H9 (cell line): ENCODE measurements around the gene BIVM. TPM values are rescaled to one million over a fixed set of nuclear protein-coding genes. Genes with fewer than 3 reads are reported as not detected.

Experiments
- DNase-seq: peaks from one replicate; pipeline ENCODE4 v3.0.0-alpha.2; 2017
- H2AFZ ChIP-seq: one replicate; pipeline ENCODE4 v1.6.1; 2013; ENCODE audit warnings: mild to moderate bottlenecking, low read length, control low read depth, moderate library complexity
- H2AK5ac ChIP-seq: 2 replicates; pipeline ENCODE4 v1.6.1; 2013; ENCODE audit warnings: low read length, control low read depth, mixed read lengths; ENCODE audit not compliant: insufficient read length
- H2BK120ac ChIP-seq: one replicate; pipeline ENCODE4 v1.6.1; 2013; ENCODE audit warnings: low read depth, mild to moderate bottlenecking, low read length, control low read depth, inconsistent platforms; ENCODE audit not compliant: poor library complexity, severe bottlenecking
- H2BK12ac ChIP-seq: 2 replicates; pipeline ENCODE4 v1.6.1; 2013; ENCODE audit warnings: low read length, control low read depth, mixed read lengths, low read depth; ENCODE audit not compliant: insufficient read length
- H2BK15ac ChIP-seq: 2 replicates; pipeline ENCODE4 v1.6.1; 2013; ENCODE audit warnings: low read depth, low read length, control low read depth
- H2BK20ac ChIP-seq: one replicate; pipeline ENCODE4 v1.6.1; 2013; ENCODE audit warnings: low read depth, mild to moderate bottlenecking, low read length, control low read depth, inconsistent platforms; ENCODE audit not compliant: poor library complexity, severe bottlenecking
- H2BK5ac ChIP-seq: 2 replicates; pipeline ENCODE4 v1.6.1; 2013; ENCODE audit warnings: low read length, control low read depth, mixed read lengths; ENCODE audit not compliant: insufficient read length
- H3K14ac ChIP-seq: 2 replicates; pipeline ENCODE4 v1.6.1; 2013; ENCODE audit warnings: low read length, control low read depth; ENCODE audit not compliant: insufficient read depth
- H3K18ac ChIP-seq: 2 replicates; pipeline ENCODE4 v1.6.1; 2013; ENCODE audit warnings: low read depth, mild to moderate bottlenecking, mixed read lengths, low read length, control low read depth; ENCODE audit not compliant: insufficient read length
- H3K23ac ChIP-seq: 2 replicates; pipeline ENCODE4 v1.6.1; 2013; ENCODE audit warnings: low read length, control low read depth, mixed read lengths, low read depth; ENCODE audit not compliant: insufficient read length
- H3K23me2 ChIP-seq: 2 replicates; pipeline ENCODE4 v1.6.1; 2013; ENCODE audit warnings: low read depth, mild to moderate bottlenecking, mixed read lengths, low read length, control low read depth; ENCODE audit not compliant: insufficient read length, poor library complexity, severe bottlenecking
- H3K27ac ChIP-seq: 2 replicates; pipeline ENCODE4 v1.5.1; 2013; ENCODE audit warnings: low read length, control low read depth, mixed read lengths, low read depth; ENCODE audit not compliant: insufficient read length
- H3K27me3 ChIP-seq: 2 replicates; pipeline ENCODE4 v1.6.1; 2013; ENCODE audit warnings: low read length, control low read depth, inconsistent platforms; ENCODE audit not compliant: insufficient read depth
- H3K4ac ChIP-seq: 2 replicates; pipeline ENCODE4 v1.6.1; 2013; ENCODE audit warnings: low read depth, mild to moderate bottlenecking, control low read depth, inconsistent platforms, low read length, moderate library complexity
- H3K4me1 ChIP-seq: 2 replicates; pipeline ENCODE4 v1.6.1; 2013; ENCODE audit warnings: low read length, control low read depth, inconsistent platforms; ENCODE audit not compliant: insufficient read depth
- H3K4me2 ChIP-seq: 2 replicates; pipeline ENCODE4 v1.6.1; 2013; ENCODE audit warnings: low read length, control low read depth, mixed read lengths; ENCODE audit not compliant: insufficient read length, insufficient read depth
- H3K56ac ChIP-seq: 2 replicates; pipeline ENCODE4 v1.6.1; 2013; ENCODE audit warnings: low read depth, mild to moderate bottlenecking, mixed read lengths, low read length, control low read depth; ENCODE audit not compliant: insufficient read length
- H3K79me1 ChIP-seq: 2 replicates; pipeline ENCODE4 v1.6.1; 2013; ENCODE audit warnings: low read depth, mild to moderate bottlenecking, moderate library complexity, low read length, control low read depth, inconsistent platforms; ENCODE audit not compliant: insufficient read depth, poor library complexity, severe bottlenecking
- H3K79me2 ChIP-seq: 2 replicates; pipeline ENCODE4 v1.6.1; 2013; ENCODE audit warnings: low read length, control low read depth, inconsistent platforms; ENCODE audit not compliant: insufficient read depth
- H3K9ac ChIP-seq: 2 replicates; pipeline ENCODE4 v1.6.1; 2013; ENCODE audit warnings: low read length, control low read depth, mixed read lengths; ENCODE audit not compliant: insufficient read length; ENCODE audit errors: extremely low read depth
- H3K9me3 ChIP-seq: one replicate; pipeline ENCODE4 v1.6.1; 2013; ENCODE audit warnings: low read depth, low read length, inconsistent platforms; ENCODE audit not compliant: control insufficient read depth
- H3T11ph ChIP-seq: one replicate; pipeline ENCODE4 v1.6.1; 2013; ENCODE audit warnings: mild to moderate bottlenecking, low read length, control low read depth, inconsistent platforms
- H4K20me1 ChIP-seq: one replicate; pipeline ENCODE4 v1.6.1; 2013; ENCODE audit not compliant: control insufficient read depth, insufficient read length, insufficient read depth
- H4K5ac ChIP-seq: 2 replicates; pipeline ENCODE4 v1.6.1; 2013; ENCODE audit warnings: low read depth, mild to moderate bottlenecking, mixed read lengths, low read length, control low read depth; ENCODE audit not compliant: insufficient read length
- H4K8ac ChIP-seq: replicated peaks from 2 replicates; pipeline ENCODE4 v1.6.1; 2013; ENCODE audit warnings: low read length, control low read depth, mixed read lengths, low read depth; ENCODE audit not compliant: insufficient read length
- H4K91ac ChIP-seq: 2 replicates; pipeline ENCODE4 v1.6.1; 2013; ENCODE audit warnings: low read depth, mild to moderate bottlenecking, moderate library complexity, mixed read lengths, low read length, control low read depth; ENCODE audit not compliant: insufficient read length
- H3K27ac Mint-ChIP-seq, 3 experiments: 2 replicates in 2 of 3; 3 replicates in 1 of 3; pipeline ENCODE4 v1.8.0; 2020 to 2021; ENCODE audit warnings: mixed read lengths in 3 of 3, mild to moderate bottlenecking in 1 of 3, moderate library complexity in 1 of 3
- H3K27me3 Mint-ChIP-seq: 2 replicates; pipeline ENCODE4 v1.8.0; 2021; ENCODE audit warnings: low read depth, mild to moderate bottlenecking, moderate library complexity, mixed read lengths
- H3K36me3 Mint-ChIP-seq, 3 experiments: 2 replicates in 2 of 3; 3 replicates in 1 of 3; pipeline ENCODE4 v1.8.0; 2020 to 2021; ENCODE audit warnings: low read depth in 3 of 3, mixed read lengths in 3 of 3; ENCODE audit not compliant: insufficient read depth in 1 of 3
- H3K4me1 Mint-ChIP-seq, 2 experiments: 2 replicates each; pipeline ENCODE4 v1.8.0; 2020; ENCODE audit warnings: mixed read lengths in 2 of 2
- H3K4me3 Mint-ChIP-seq, 2 experiments: 2 replicates in 1 of 2; 3 replicates in 1 of 2; pipeline ENCODE4 v1.8.0; 2020 to 2021; ENCODE audit warnings: mild to moderate bottlenecking in 2 of 2, mixed read lengths in 2 of 2, moderate library complexity in 1 of 2
- H3K9me3 Mint-ChIP-seq, 2 experiments: 2 replicates in 1 of 2; 3 replicates in 1 of 2; pipeline ENCODE4 v1.8.0; 2020; ENCODE audit warnings: mild to moderate bottlenecking in 2 of 2, mixed read lengths in 2 of 2, moderate library complexity in 1 of 2
- CTCF ChIP-seq: fragments of 200-600 bp; sonication (generic); conservative IDR thresholded peaks from 3 replicates; pipeline ENCODE4 v1.8.0; 2021; ENCODE audit warnings: antibody characterized with exemption, mild to moderate bottlenecking
- WGBS: extraction: QIAGEN DNeasy Blood & Tissue Kit; methylation state at CpG from one replicate; pipeline ENCODE4 v1.1.7; 2013; ENCODE audit warnings: missing lambda C conversion rate, low lambda C conversion rate, mixed read lengths; ENCODE audit not compliant: insufficient read length; ENCODE audit errors: extremely low coverage; 5-methylcytosine and 5-hydroxymethylcytosine counted together
- total RNA-seq: library from RNA; stranded (reverse); gene quantifications from 2 replicates; pipeline ENCODE4 v1.2.1, GENCODE V29; 2021

BIVM gene
- total RNA-seq, 1 experiment from 2014 or later, result 9.0 TPM

DNA sequence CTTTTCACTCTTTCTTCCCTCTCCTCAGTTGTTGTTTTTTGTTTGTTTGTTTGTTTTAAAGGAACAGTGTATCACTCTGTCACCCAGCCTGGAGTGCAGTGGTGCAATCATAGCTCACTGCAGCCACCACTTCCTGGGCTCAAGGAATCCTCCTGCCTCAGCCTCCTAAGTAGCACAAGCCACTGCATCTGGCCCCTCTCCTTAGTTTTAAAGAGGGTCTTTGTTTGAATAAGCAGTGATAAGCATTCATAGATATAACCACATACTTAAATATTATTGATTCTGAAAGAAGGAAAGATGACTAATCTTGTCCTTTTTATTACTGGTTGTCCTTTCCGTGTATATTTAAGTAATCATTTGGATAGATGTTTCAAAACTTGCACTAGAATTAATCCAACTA, 73.6 kb downstream of the BIVM start:
- Histone ChIP-seq H2BK20ac (no peak overlapping the region), H3K9ac (no peak overlapping the region), H2AFZ (no peak overlapping the region), H3K9me3 (no peaks in the 10 kb centered on the region), H2BK5ac (no peak overlapping the region), H3K18ac (no peak overlapping the region), H3K56ac (no peak overlapping the region), H3K27me3 (no peaks in the 10 kb centered on the region), H3K4me2 (no peak overlapping the region), H3K79me1 (no peaks in the 10 kb centered on the region), H3T11ph (no peak overlapping the region), H3K27ac (no peak overlapping the region), H2BK12ac (no peak overlapping the region), H2AK5ac (no peak overlapping the region), H4K20me1 (no peaks in the 10 kb centered on the region), H4K8ac (no peak overlapping the region), H2BK15ac (no peak overlapping the region), H3K14ac (no peak overlapping the region), H3K79me2 (no peaks in the 10 kb centered on the region), H3K4ac (no peak overlapping the region), H3K23ac (no peak overlapping the region), H3K23me2 (no peaks in the 10 kb centered on the region), H3K4me1 (no peaks in the 10 kb centered on the region), H2BK120ac (no peak overlapping the region), H4K91ac (no peak overlapping the region), H4K5ac (no peak overlapping the region)
- no peak for DNase-seq
- TF ChIP-seq CTCF, result no peak
- Mint-ChIP-seq H3K27me3 (no peaks in the 10 kb centered on the region), H3K27ac (no peak overlapping the region; a peak in 1 of 7 replicates), H3K36me3 (peaks cover 5 to 33% (median 22%) of the 10 kb centered on the region in 3 experiments; a peak in 6 of 7 replicates), H3K9me3 (no peaks in the 10 kb centered on the region), H3K4me1 (peaks cover 15 to 17% of the 10 kb centered on the region in 2 experiments), H3K4me3 (no peak overlapping the region)
- WGBS, result no CpG with 5 or more reads among the region's 1 CpG
